ENCODE data around the gene SLC38A9. TPM values are rescaled to one million over a fixed set of nuclear protein-coding genes. Genes with fewer than 3 reads are reported as not detected.

Gene SLC38A9
- total RNA-seq, 1 experiment from 2014 or later: 27.0 TPM

- Mint-ChIP-seq H3K36me3 (peaks cover 28% of the 10 kb centered on the region), H3K27ac (no peak overlapping the region), H3K4me1 (no peaks in the 10 kb centered on the region), H3K4me3 (no peak overlapping the region), H3K27me3 (ENCODE audit: low read depth) (no peaks in the 10 kb centered on the region), H3K9me3 (peaks cover 13% of the 10 kb centered on the region)
- ChIA-PET CTCF (interaction anchor here (1.3 kb wide), 1 partner anchor 9 kb away, joined by 3 read pairs; no protein-coding TSS in a partner anchor), POLR2A (no interaction called here)
- DNase-seq (ENCODE audit: low spot score) (no peak), ATAC-seq (no peak)
- no peak for TF ChIP-seq E2F4 (CRISPR knock-in tag; IDR thresholded peaks at IDR 0.05; ENCODE audit: borderline replicate concordance, low read depth)
- TF ChIP-seq MAX (CRISPR knock-in tag; IDR thresholded peaks at IDR 0.05): no peak
- no peak for TF ChIP-seq USF1 (CRISPR knock-in tag; IDR thresholded peaks at IDR 0.05)
- no peak for TF ChIP-seq ELF4 (CRISPR knock-in tag; IDR thresholded peaks at IDR 0.05; ENCODE audit: low read depth)
- TF ChIP-seq GABPB1 (CRISPR knock-in tag; IDR thresholded peaks at IDR 0.05): no peak
- no peak for TF ChIP-seq NFE2L1 (CRISPR knock-in tag; IDR thresholded peaks at IDR 0.05)
- TF ChIP-seq ARID4B (CRISPR knock-in tag; IDR thresholded peaks at IDR 0.05; ENCODE audit: borderline replicate concordance): no peak
- no peak for TF ChIP-seq CREB1 (CRISPR knock-in tag; IDR thresholded peaks at IDR 0.05)
Observed at GRCh38 chr5:55700745-55701144, 11.4 kb downstream of the SLC38A9 start.

- Mint-ChIP-seq H3K9me3 (peaks cover 13% of the 10 kb centered on the region), H3K4me1 (no peaks in the 10 kb centered on the region), H3K27me3 (ENCODE audit: low read depth) (no peaks in the 10 kb centered on the region; the same call in 1 of the 2 replicates), H3K4me3 (no peak overlapping the region), H3K36me3 (peaks cover 36% of the 10 kb centered on the region), H3K27ac (no peak overlapping the region)
- ATAC-seq (no peak), DNase-seq (ENCODE audit: low spot score) (no peak)
- ChIA-PET CTCF (no interaction called here), POLR2A (no interaction called here)
- no peak for TF ChIP-seq USF2 (CRISPR knock-in tag; IDR thresholded peaks at IDR 0.05)
- TF ChIP-seq ZNF232 (CRISPR knock-in tag; IDR thresholded peaks at IDR 0.05): no peak
- TF ChIP-seq ZNF263 (CRISPR knock-in tag; IDR thresholded peaks at IDR 0.05; ENCODE audit: low read depth): no peak
- no peak for TF ChIP-seq TEAD4 (CRISPR knock-in tag; IDR thresholded peaks at IDR 0.05)
- no peak for TF ChIP-seq ZMAT4 (CRISPR knock-in tag; IDR thresholded peaks at IDR 0.05)
- TF ChIP-seq TP53 (CRISPR knock-in tag; IDR thresholded peaks at IDR 0.05): no peak
- no peak for TF ChIP-seq FOXK1 (CRISPR knock-in tag; IDR thresholded peaks at IDR 0.05)
- no peak for TF ChIP-seq SOX15 (CRISPR knock-in tag; IDR thresholded peaks at IDR 0.05)
- TF ChIP-seq AR (CRISPR knock-in tag; IDR thresholded peaks at IDR 0.05): no peak
- no peak for TF ChIP-seq ELF4 (CRISPR knock-in tag; IDR thresholded peaks at IDR 0.05; ENCODE audit: low read depth)
- TF ChIP-seq JUN (CRISPR knock-in tag; IDR thresholded peaks at IDR 0.05): no peak
- TF ChIP-seq ZSCAN18 (CRISPR knock-in tag; IDR thresholded peaks at IDR 0.05): no peak
- TF ChIP-seq EMX1 (CRISPR knock-in tag; IDR thresholded peaks at IDR 0.05): no peak
Observed at GRCh38 chr5:55699041-55699688, 13.0 kb downstream of the SLC38A9 start.

Measured in WTC11 (cell line).